Measurements from ENCODE around the gene HOXD9.
A peak's percentile ranks its signal among the peaks of the same experiment; 100 is the strongest.

Gene HOXD9

DNA sequence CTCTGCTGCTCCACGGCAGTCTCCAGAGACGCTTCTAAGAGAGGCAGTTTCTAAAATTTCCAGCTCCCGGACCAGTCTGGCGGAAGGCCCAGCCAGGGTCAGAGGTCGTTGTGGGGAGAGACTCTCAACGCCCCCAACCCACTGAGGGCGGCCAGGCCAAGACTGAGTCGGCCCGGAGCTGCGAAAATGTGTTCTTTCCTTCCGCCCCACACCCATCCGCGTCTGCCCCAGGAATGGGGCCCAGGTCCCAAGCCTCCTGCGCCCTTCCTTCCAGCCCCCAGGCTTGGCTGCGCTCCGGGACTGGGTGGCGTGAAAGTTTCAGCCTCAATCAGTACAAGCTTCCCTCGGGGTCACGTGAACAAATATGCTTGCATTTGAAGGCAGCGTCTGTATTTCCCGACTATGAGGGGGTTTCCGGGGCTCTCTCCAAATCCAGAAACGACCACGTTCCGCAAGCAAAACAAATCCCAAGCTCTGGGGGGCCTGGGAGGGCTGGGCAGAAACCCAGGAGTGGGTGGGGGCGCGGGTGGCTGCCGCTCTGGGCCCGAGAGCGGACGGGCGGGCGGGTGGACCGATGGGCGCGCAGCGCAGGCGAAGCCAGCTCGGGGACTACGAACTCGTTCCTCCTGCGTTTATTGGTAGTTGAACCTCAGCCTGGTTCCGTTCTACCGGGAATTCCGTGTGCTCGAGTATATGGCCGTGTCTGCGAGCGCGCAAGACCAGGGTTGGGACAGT is 37.9 kb downstream of the HOXD9 start:
- H3K27ac Mint-ChIP-seq, result no peak overlapping the region
- H3K36me3 Mint-ChIP-seq (ENCODE audit: low read depth), result peaks cover 6% of the 10 kb centered on the region
- H3K9me3 Mint-ChIP-seq, result peaks cover 3% of the 10 kb centered on the region
- H3K4me1 Mint-ChIP-seq (ENCODE audit: low read depth), result peaks cover 2% of the 10 kb centered on the region
- H3K4me3 Mint-ChIP-seq, result no peak overlapping the region
- peaks cover 92% of the 10 kb centered on the region for H3K27me3 Mint-ChIP-seq (ENCODE audit: low read depth)

GRCh38 chr2:176160986-176161824 is 38.7 kb downstream of the HOXD9 start:
- no peak overlapping the region for H3K4me3 Mint-ChIP-seq
- peaks cover 92% of the 10 kb centered on the region for H3K27me3 Mint-ChIP-seq (ENCODE audit: low read depth)
- peaks cover 3% of the 10 kb centered on the region for H3K9me3 Mint-ChIP-seq
- H3K27ac Mint-ChIP-seq, result peak overlapping the region; percentile 65
- peaks cover 2% of the 10 kb centered on the region for H3K4me1 Mint-ChIP-seq (ENCODE audit: low read depth)
- H3K36me3 Mint-ChIP-seq (ENCODE audit: low read depth), result peaks cover 6% of the 10 kb centered on the region

DNA sequence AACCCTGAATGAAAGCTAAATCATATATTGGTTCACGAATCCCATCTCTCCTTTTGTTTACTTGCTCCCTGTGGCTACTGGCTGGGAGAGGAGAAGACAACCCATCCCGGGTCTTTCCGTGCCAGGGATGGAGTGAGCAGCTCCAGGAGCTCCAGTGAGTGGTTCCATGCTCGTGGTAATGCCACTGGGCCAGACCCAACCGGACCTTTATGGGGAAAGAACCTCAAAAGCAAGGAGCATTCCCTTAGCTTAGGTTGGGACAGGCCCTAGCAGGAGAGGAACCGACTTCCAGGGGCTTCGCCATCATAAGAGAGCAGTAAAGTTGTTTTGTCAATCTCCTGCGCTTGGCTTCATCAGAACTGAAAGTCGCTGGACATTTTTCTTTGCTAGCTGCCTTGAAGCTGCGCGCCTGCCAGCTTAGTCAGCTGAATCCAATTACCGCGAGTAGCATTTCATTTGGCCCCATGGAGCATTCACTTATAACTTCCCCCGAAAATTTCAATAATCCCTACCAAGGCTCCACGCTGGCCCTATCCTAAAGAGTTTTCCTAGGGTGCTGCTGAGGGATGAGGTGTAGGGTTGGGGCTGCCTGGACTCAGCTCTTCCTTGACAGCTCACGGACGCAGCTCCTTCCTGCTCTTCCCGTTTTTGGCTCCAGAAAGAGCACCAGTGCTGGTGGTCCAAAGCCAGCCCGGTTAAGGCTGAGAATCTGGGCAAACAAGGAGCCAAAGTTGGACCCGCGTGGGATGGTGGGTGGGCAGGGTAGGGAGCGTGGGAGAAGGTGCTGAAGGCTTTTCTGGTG is 39.5 kb downstream of the HOXD9 start:
- Mint-ChIP-seq H3K36me3 (ENCODE audit: low read depth) (peaks cover 6% of the 10 kb centered on the region), H3K4me1 (ENCODE audit: low read depth) (peaks cover 2% of the 10 kb centered on the region), H3K27me3 (ENCODE audit: low read depth) (peaks cover 94% of the 10 kb centered on the region), H3K4me3 (no peak overlapping the region), H3K9me3 (peaks cover 3% of the 10 kb centered on the region), H3K27ac (peak overlapping the region; percentile 57)

GRCh38 chr2:176162911-176163671 is 40.6 kb downstream of the HOXD9 start:
- Mint-ChIP-seq H3K4me1 (ENCODE audit: low read depth) (no peaks in the 10 kb centered on the region), H3K9me3 (peaks cover 3% of the 10 kb centered on the region), H3K4me3 (no peak overlapping the region), H3K27me3 (ENCODE audit: low read depth) (peaks cover 94% of the 10 kb centered on the region), H3K27ac (no peak overlapping the region), H3K36me3 (ENCODE audit: low read depth) (peaks cover 4% of the 10 kb centered on the region)

- Mint-ChIP-seq H3K4me1 (ENCODE audit: low read depth) (no peaks in the 10 kb centered on the region), H3K27ac (peak overlapping the region; percentile 57), H3K9me3 (peaks cover 3% of the 10 kb centered on the region), H3K4me3 (no peak overlapping the region), H3K36me3 (ENCODE audit: low read depth) (peaks cover 2% of the 10 kb centered on the region), H3K27me3 (ENCODE audit: low read depth) (peaks cover 89% of the 10 kb centered on the region)
Measured at GRCh38 chr2:176163672-176164056, 41.1 kb downstream of the HOXD9 start.

DNA sequence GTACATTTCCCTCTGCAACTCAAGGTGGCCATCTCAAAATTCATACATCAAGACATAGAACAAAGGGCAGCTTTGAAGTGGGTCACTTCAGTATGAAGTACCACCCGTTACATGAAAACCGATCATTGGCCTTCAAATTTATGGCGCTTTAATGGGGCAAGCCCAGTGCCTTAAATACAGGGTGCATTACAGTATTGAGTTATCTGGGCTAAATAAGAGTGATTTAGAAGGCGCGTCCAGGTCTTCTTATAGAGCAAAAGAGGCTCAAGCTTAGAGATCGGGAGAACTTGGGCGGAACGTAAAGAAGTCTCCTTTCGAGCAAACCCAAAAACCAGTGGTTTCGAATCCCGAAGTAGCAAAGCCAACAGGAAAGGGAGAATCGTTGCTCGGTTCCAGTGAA is 41.7 kb downstream of the HOXD9 start:
- Mint-ChIP-seq H3K36me3 (ENCODE audit: low read depth) (peaks cover 2% of the 10 kb centered on the region), H3K27me3 (ENCODE audit: low read depth) (peaks cover 84% of the 10 kb centered on the region), H3K27ac (peak overlapping the region; percentile 57), H3K4me1 (ENCODE audit: low read depth) (no peaks in the 10 kb centered on the region), H3K9me3 (peaks cover 3% of the 10 kb centered on the region), H3K4me3 (peak overlapping the region; percentile 14)

DNA sequence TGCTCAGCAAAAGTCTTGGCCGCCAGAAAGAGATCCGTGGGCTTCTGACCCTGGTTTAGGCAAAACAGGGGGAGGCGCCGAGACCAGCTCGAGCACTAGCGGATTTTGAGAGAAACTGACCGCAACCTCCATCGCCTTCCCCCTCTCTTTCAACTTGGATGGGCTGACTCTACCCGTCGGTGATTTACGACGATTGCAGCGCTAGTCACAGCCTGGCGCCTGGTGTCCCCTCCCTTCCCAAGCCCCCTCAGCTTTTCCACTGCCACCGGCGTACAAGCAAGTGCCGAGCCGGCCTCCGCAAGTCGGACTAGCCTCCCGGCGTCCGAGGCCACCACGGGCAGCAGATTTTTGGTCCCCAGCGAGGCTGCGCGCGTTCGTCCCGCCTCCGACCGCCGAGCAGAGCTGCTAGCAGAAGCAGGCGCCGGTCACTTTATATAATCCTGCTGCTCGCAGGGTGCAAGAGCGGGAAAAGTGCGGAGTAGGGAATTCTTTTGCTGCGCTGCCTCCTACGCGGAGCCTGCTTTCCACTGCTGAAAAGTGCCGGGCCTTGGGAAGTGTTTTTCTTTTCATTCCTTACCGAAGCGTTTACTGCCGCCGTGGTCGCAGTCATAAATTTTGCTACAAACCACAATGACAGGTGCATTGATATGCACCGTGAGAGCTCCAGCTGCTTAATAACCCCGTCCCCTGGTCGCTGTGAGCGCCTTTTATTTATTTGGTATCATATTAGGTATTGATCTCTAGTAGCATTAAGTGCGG is 42.3 kb downstream of the HOXD9 start:
- Mint-ChIP-seq H3K9me3 (peaks cover 3% of the 10 kb centered on the region), H3K27me3 (ENCODE audit: low read depth) (peaks cover 84% of the 10 kb centered on the region), H3K27ac (peak overlapping the region; percentile 31), H3K4me3 (no peak overlapping the region), H3K36me3 (ENCODE audit: low read depth) (peaks cover 2% of the 10 kb centered on the region), H3K4me1 (ENCODE audit: low read depth) (no peaks in the 10 kb centered on the region)

DNA sequence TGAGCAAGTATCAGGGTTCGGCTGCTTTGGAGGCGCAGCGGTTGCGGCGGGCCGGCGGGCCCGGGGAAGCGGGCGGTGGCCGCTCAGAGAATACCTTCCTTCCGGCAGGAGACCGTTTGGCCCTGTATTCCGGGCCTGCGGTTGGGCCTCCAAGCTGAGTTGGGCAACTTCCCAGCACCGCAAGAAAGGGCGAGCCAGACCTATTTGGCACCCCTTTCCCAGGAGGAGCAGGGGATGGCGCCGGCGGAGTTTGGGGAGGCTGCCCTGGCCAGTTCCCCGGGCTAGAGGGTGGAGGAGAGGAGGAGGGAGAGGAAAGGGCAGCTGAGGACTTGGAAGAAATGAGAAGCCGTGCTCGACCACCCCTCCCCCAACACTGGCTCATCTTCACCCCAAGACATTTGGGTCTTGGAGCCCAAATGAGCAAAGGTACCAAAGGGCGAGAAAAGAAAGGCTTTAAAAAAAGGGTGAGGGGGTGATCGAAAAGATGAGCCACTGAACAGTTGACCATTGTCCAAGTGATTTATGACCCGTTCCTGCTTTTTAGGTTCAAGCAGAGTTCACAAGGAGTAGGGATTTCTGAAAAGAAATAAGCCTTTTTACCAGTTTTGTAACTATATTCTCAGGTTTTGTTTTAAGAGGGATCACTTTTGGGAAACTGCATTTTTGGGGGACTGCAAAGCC is 43.0 kb downstream of the HOXD9 start:
- H3K36me3 Mint-ChIP-seq (ENCODE audit: low read depth), result peaks cover 2% of the 10 kb centered on the region
- H3K4me3 Mint-ChIP-seq, result no peak overlapping the region
- H3K27ac Mint-ChIP-seq, result peak overlapping the region; percentile 31
- peaks cover 3% of the 10 kb centered on the region for H3K9me3 Mint-ChIP-seq
- no peaks in the 10 kb centered on the region for H3K4me1 Mint-ChIP-seq (ENCODE audit: low read depth)
- peaks cover 85% of the 10 kb centered on the region for H3K27me3 Mint-ChIP-seq (ENCODE audit: low read depth)

GRCh38 chr2:176166272-176166671 is 43.8 kb downstream of the HOXD9 start:
- H3K27me3 Mint-ChIP-seq (ENCODE audit: low read depth), result peaks cover 85% of the 10 kb centered on the region
- no peaks in the 10 kb centered on the region for H3K4me1 Mint-ChIP-seq (ENCODE audit: low read depth)
- H3K36me3 Mint-ChIP-seq (ENCODE audit: low read depth), result peaks cover under 1% of the 10 kb centered on the region
- no peak overlapping the region for H3K27ac Mint-ChIP-seq
- peaks cover 3% of the 10 kb centered on the region for H3K9me3 Mint-ChIP-seq
- H3K4me3 Mint-ChIP-seq, result no peak overlapping the region

DNA sequence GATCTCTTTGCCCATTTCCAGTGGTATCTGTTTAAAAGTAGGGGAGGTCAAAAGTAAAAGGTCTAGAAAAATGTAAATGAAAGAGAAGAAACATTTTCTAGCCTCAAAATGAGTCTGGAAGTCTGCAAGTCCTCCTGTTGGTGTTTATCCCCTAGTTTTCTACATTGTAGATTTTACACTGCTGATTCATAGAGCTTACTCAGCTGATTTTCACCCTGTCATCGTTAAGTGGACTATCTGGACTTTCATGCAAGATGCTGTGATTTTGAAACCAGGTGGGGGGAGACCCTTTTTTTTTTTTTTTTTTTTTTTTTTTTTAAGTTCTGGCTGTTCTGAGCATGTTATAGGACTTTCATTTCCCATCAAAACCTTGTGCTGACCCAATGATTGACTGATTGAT is 44.9 kb downstream of the HOXD9 start:
- H3K36me3 Mint-ChIP-seq (ENCODE audit: low read depth), result no peaks in the 10 kb centered on the region
- H3K27me3 Mint-ChIP-seq (ENCODE audit: low read depth), result peaks cover 80% of the 10 kb centered on the region
- no peak overlapping the region for H3K27ac Mint-ChIP-seq
- H3K9me3 Mint-ChIP-seq, result peaks cover 3% of the 10 kb centered on the region
- no peaks in the 10 kb centered on the region for H3K4me1 Mint-ChIP-seq (ENCODE audit: low read depth)
- no peak overlapping the region for H3K4me3 Mint-ChIP-seq

DNA sequence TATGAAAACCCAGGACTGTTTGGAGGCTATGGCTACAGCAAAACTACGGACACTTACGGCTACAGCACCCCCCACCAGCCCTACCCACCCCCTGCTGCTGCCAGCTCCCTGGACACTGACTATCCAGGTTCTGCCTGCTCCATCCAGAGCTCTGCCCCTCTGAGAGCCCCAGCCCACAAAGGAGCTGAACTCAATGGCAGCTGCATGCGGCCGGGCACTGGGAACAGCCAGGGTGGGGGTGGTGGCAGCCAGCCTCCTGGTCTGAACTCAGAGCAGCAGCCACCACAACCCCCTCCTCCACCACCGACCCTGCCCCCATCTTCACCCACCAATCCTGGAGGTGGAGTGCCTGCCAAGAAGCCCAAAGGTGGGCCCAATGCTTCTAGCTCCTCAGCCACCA is 46.7 kb downstream of the HOXD9 start:
- H3K4me1 Mint-ChIP-seq (ENCODE audit: low read depth), result no peaks in the 10 kb centered on the region
- peaks cover 3% of the 10 kb centered on the region for H3K36me3 Mint-ChIP-seq (ENCODE audit: low read depth)
- H3K27me3 Mint-ChIP-seq (ENCODE audit: low read depth), result peaks cover 82% of the 10 kb centered on the region
- no peak overlapping the region for H3K4me3 Mint-ChIP-seq
- H3K27ac Mint-ChIP-seq, result no peak overlapping the region
- peaks cover 1% of the 10 kb centered on the region for H3K9me3 Mint-ChIP-seq

- Mint-ChIP-seq H3K4me3 (no peak overlapping the region), H3K9me3 (no peaks in the 10 kb centered on the region), H3K27ac (no peak overlapping the region), H3K36me3 (ENCODE audit: low read depth) (peaks cover 3% of the 10 kb centered on the region), H3K27me3 (ENCODE audit: low read depth) (peaks cover 81% of the 10 kb centered on the region), H3K4me1 (ENCODE audit: low read depth) (no peaks in the 10 kb centered on the region)
Measured at GRCh38 chr2:176169711-176170110, 47.2 kb downstream of the HOXD9 start.

Measured in T-helper 1 cell treated with Interleukin-12 subunit alpha and Interleukin-12 subunit beta and Interleukin-4 antibody, amounts not matched to agents 30 μg/mL and 1 μg/mL, for 36 hours (primary cell).